ENCODE data around the gene TEX261. TPM values are rescaled to one million over a fixed set of nuclear protein-coding genes. Genes with fewer than 3 reads are reported as not detected.

The TEX261 gene
- total RNA-seq, 1 donor from 2014 or later, result 71.3 TPM

DNA sequence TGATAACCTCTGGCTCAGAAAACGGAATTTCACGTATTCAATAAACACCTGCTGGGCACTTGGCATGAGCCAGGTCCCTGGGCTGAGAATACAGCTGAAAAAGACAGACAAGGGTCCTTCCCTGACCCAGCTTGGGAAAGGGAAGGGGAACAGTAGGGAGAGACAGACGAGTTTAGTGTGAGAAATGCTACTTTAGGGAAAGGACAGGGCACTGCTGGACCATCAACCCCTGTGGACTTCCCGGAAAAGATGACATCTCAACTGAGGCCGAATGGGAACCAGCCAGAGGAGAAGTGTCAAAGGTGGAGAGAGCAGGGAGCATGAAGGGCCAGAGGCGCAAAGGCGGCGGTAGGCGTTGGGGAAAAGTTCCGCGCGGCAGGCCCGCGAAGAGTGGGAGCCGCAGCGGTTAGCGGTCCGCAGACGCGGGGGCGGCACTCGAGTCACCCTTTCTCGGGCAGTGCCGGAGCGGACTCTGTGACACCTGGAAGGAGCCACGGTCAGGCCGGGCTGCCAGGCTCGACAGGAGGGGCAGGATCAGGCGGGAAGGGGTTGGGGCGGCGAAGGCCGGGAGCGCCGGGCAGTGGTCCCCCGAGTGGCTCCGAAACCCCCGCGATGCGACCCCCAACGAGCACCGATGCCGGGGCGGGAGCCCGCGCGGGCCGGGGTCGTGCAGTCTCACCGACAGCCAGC lies 519 bp downstream of the TEX261 start:
- H3K27me3 ChIP-seq (ENCODE audit: low read depth), result no peaks in the 10 kb centered on the region
- peak overlapping the region; percentile 88 for H3K27ac ChIP-seq
- peak; percentile 65 for DNase-seq
- intact Hi-C loops (cut with DNase I), result no loop called here
- H3K9me3 ChIP-seq, result no peaks in the 10 kb centered on the region
- no peak for TF ChIP-seq CTCF (IDR thresholded peaks at IDR 0.05)
- peak overlapping the region; percentile 93 for H3K4me3 ChIP-seq
- ATAC-seq, result peak; percentile 40 to 58
- H3K4me1 ChIP-seq, result peaks cover 21% of the 10 kb centered on the region
- peaks cover 34% of the 10 kb centered on the region for H3K36me3 ChIP-seq

GRCh38 chr2:70992945-70993853 lies 1.5 kb downstream of the TEX261 start:
- ATAC-seq, result no peak
- TF ChIP-seq CTCF (IDR thresholded peaks at IDR 0.05), result no peak
- intact Hi-C loops (cut with DNase I), result no loop called here
- H3K4me3 ChIP-seq, result peak overlapping the region; percentile 93
- peaks cover 21% of the 10 kb centered on the region for H3K4me1 ChIP-seq
- no peaks in the 10 kb centered on the region for H3K27me3 ChIP-seq (ENCODE audit: low read depth)
- DNase-seq, result no peak
- no peaks in the 10 kb centered on the region for H3K9me3 ChIP-seq
- H3K27ac ChIP-seq, result no peak overlapping the region
- peaks cover 43% of the 10 kb centered on the region for H3K36me3 ChIP-seq

- Histone ChIP-seq H3K4me3 (no peak overlapping the region), H3K27ac (no peak overlapping the region), H3K27me3 (ENCODE audit: low read depth) (no peaks in the 10 kb centered on the region), H3K4me1 (peaks cover 21% of the 10 kb centered on the region), H3K9me3 (no peaks in the 10 kb centered on the region), H3K36me3 (peaks cover 58% of the 10 kb centered on the region)
- intact Hi-C loops (cut with DNase I), result no loop called here
- DNase-seq (no peak), ATAC-seq (no peak)
- no peak for TF ChIP-seq CTCF (IDR thresholded peaks at IDR 0.05)
Measured at GRCh38 chr2:70991742-70992141, 2.9 kb downstream of the TEX261 start.

- Histone ChIP-seq H3K9me3 (no peaks in the 10 kb centered on the region), H3K36me3 (peaks cover 64% of the 10 kb centered on the region), H3K27ac (no peak overlapping the region), H3K27me3 (ENCODE audit: low read depth) (no peaks in the 10 kb centered on the region), H3K4me3 (no peak overlapping the region), H3K4me1 (peaks cover 21% of the 10 kb centered on the region)
- no peak for TF ChIP-seq CTCF (IDR thresholded peaks at IDR 0.05)
- intact Hi-C loops (cut with DNase I), result no loop called here
- DNase-seq (no peak), ATAC-seq (no peak)
Measured at GRCh38 chr2:70991142-70991541, 3.5 kb downstream of the TEX261 start.

GRCh38 chr2:70990216-70990615 lies 4.5 kb downstream of the TEX261 start:
- Histone ChIP-seq H3K4me3 (no peak overlapping the region), H3K9me3 (no peaks in the 10 kb centered on the region), H3K27me3 (ENCODE audit: low read depth) (no peaks in the 10 kb centered on the region), H3K36me3 (peaks cover 73% of the 10 kb centered on the region), H3K4me1 (peaks cover 16% of the 10 kb centered on the region), H3K27ac (no peak overlapping the region)
- DNase-seq (no peak), ATAC-seq (no peak)
- no peak for TF ChIP-seq CTCF (IDR thresholded peaks at IDR 0.05)
- intact Hi-C loops (cut with DNase I), result no loop called here
